ENCODE measurements around the gene SRGAP2B. TPM values are rescaled to one million over a fixed set of nuclear protein-coding genes. Genes with fewer than 3 reads are reported as not detected.
"Not testable (repeated sequence)": the region's sequence is repeated elsewhere in the genome, so short reads cannot be mapped to it uniquely, and the experiment has no call there.

Gene SRGAP2B
- total RNA-seq, 1 donor from 2014 or later = 11.3 TPM

GRCh38 chr1:145011811-145012210 is 83.3 kb downstream of the SRGAP2B start:
- ATAC-seq; intact Hi-C loops (cut with DNase I); DNase-seq (ENCODE audit: missing footprints): not testable (repeated sequence)

- intact Hi-C loops (cut with DNase I); ATAC-seq: not testable (repeated sequence)
These were observed 84.5 kb downstream of the SRGAP2B start for GRCh38 chr1:145010580-145010979.

GRCh38 chr1:145009928-145010327 is 85.2 kb downstream of the SRGAP2B start:
- intact Hi-C loops (cut with DNase I); DNase-seq (ENCODE audit: missing footprints): not testable (repeated sequence)
- ATAC-seq = peak; percentile 23

More at GRCh38 chr1:145010580-145010979, 84.5 kb downstream of the SRGAP2B start:
- not testable (repeated sequence) for DNase-seq (ENCODE audit: missing footprints)

GRCh38 chr1:145008388-145008787 is 86.7 kb downstream of the SRGAP2B start:
- DNase-seq (ENCODE audit: missing footprints); intact Hi-C loops (cut with DNase I): not testable (repeated sequence)
- peak; percentile 78 for ATAC-seq

GRCh38 chr1:145005142-145005541 is 90.0 kb downstream of the SRGAP2B start:
- intact Hi-C loops (cut with DNase I); DNase-seq (ENCODE audit: missing footprints); ATAC-seq: not testable (repeated sequence)

GRCh38 chr1:145001381-145001780 is 93.7 kb downstream of the SRGAP2B start:
- intact Hi-C loops (cut with DNase I); DNase-seq (ENCODE audit: missing footprints); ATAC-seq: not testable (repeated sequence)

- ATAC-seq; DNase-seq (ENCODE audit: missing footprints); intact Hi-C loops (cut with DNase I): not testable (repeated sequence)
These were observed 94.3 kb downstream of the SRGAP2B start for GRCh38 chr1:145000743-145001326.

- intact Hi-C loops (cut with DNase I); DNase-seq (ENCODE audit: missing footprints); ATAC-seq: not testable (repeated sequence)
These were observed 94.9 kb downstream of the SRGAP2B start for GRCh38 chr1:145000074-145000742.

GRCh38 chr1:144998981-144999273 is 96.2 kb downstream of the SRGAP2B start:
- intact Hi-C loops (cut with DNase I); ATAC-seq; DNase-seq (ENCODE audit: missing footprints): not testable (repeated sequence)

- ATAC-seq; DNase-seq (ENCODE audit: missing footprints); intact Hi-C loops (cut with DNase I): not testable (repeated sequence)
These were observed 96.8 kb downstream of the SRGAP2B start for GRCh38 chr1:144998134-144998980.

- DNase-seq (ENCODE audit: missing footprints); intact Hi-C loops (cut with DNase I): not testable (repeated sequence)
- peak; percentile 8 for ATAC-seq
These were observed 99.2 kb downstream of the SRGAP2B start for GRCh38 chr1:144995833-144996410.

GRCh38 chr1:144992915-144993314 is 102.2 kb downstream of the SRGAP2B start:
- ATAC-seq; intact Hi-C loops (cut with DNase I); DNase-seq (ENCODE audit: missing footprints): not testable (repeated sequence)

- DNase-seq (ENCODE audit: missing footprints) = not testable (repeated sequence)
These were observed 104.5 kb downstream of the SRGAP2B start for GRCh38 chr1:144990611-144991010.

GRCh38 chr1:144987131-144987530 is 108.0 kb downstream of the SRGAP2B start:
- intact Hi-C loops (cut with DNase I); DNase-seq (ENCODE audit: missing footprints); ATAC-seq: not testable (repeated sequence)

More at GRCh38 chr1:144990611-144991010, 104.5 kb downstream of the SRGAP2B start:
- ATAC-seq; intact Hi-C loops (cut with DNase I): not testable (repeated sequence)

GRCh38 chr1:144986171-144986860 is 108.8 kb downstream of the SRGAP2B start:
- peak; percentile 95 for ATAC-seq
- intact Hi-C loops (cut with DNase I); DNase-seq (ENCODE audit: missing footprints): not testable (repeated sequence)

- DNase-seq (ENCODE audit: missing footprints); ATAC-seq; intact Hi-C loops (cut with DNase I): not testable (repeated sequence)
These were observed 109.5 kb downstream of the SRGAP2B start for GRCh38 chr1:144985550-144986170.

- intact Hi-C loops (cut with DNase I); ATAC-seq; DNase-seq (ENCODE audit: missing footprints): not testable (repeated sequence)
These were observed 112.2 kb downstream of the SRGAP2B start for GRCh38 chr1:144982802-144983525.

Data from Right ventricle myocardium inferior (tissue), 1 donor.